HCT116 (cell line): ENCODE data around the gene SLC35G6. TPM values are rescaled to one million over a fixed set of nuclear protein-coding genes. Genes with fewer than 3 reads are reported as not detected.
"Not testable (repeated sequence)": the region's sequence is repeated elsewhere in the genome, so short reads cannot be mapped to it uniquely, and the experiment has no call there.

Experiments
- ATAC-seq: fragments of 200-7000 bp; cut with Tn5 transposase; 2 replicates; pipeline ENCODE4 v1.9.1; 2020; ENCODE audit warnings: mild to moderate bottlenecking, moderate library complexity
- BruUV-seq: library from RNA; stranded (reverse); fragments of 400-500 nt; replicated peaks from 2 replicates; lab custom pipeline; 2021; lab: Mats Ljungman, UMichigan
- CTCF ChIA-PET: fragments of 300-600 bp; sonication (Branson Sonifier 250); formaldehyde crosslinking; loops from one replicate; lab custom pipeline; 2021; ENCODE audit warnings: antibody characterized with exemption; lab: Charles Lee
- POLR2A ChIA-PET: fragments of 300-600, 350-600 bp; sonication (Branson Sonifier 250); formaldehyde crosslinking; loops from one replicate; lab custom pipeline; 2021; ENCODE audit warnings: antibody characterized with exemption; lab: Charles Lee
- RAD21 ChIA-PET, 2 experiments: fragments of 300-600 bp; sonication (Branson Sonifier 250); formaldehyde crosslinking; loops; one replicate each; lab custom pipeline; 2023; ENCODE audit warnings: low total read pairs in 2 of 2; ENCODE audit not compliant: uncharacterized antibody in 2 of 2, unreplicated experiment in 2 of 2, low non-redundant PET in 1 of 2; lab: Charles Lee
- DNase-seq: peaks from one replicate; pipeline ENCODE4 v3.0.0-alpha.2; 2010; ENCODE audit warnings: low read depth, low spot score
- H2AFZ ChIP-seq: fragments of 200-600 bp; shearing (Covaris generic), sonication (generic); 2 replicates; pipeline ENCODE4 v1.6.1; 2017; ENCODE audit warnings: low read depth, mixed run types, mixed read lengths, antibody characterized with exemption, low read length; ENCODE audit not compliant: poor library complexity, severe bottlenecking
- H3K27ac ChIP-seq: 2 replicates; pipeline ENCODE4 v1.5.1; 2012; ENCODE audit warnings: low read depth, low read length
- H3K27me3 ChIP-seq: fragments of 200-600 bp; sonication (generic); 2 replicates; pipeline ENCODE4 v1.6.1; 2016; ENCODE audit warnings: mixed run types, low read length, mixed read lengths; ENCODE audit not compliant: insufficient read depth
- H3K36me3 ChIP-seq, 2 experiments: fragments of 200-500 bp in 1 of 2; fragments of 200-600 bp in 1 of 2; sonication (Bioruptor generic) in 1 of 2; sonication (generic) in 1 of 2; 2 replicates each; pipeline versions ENCODE4 v1.5.1 to v1.6.1; 2014 to 2016; ENCODE audit warnings: low read length in 2 of 2, inconsistent platforms in 1 of 2, mixed read lengths in 1 of 2, mixed run types in 1 of 2; ENCODE audit not compliant: insufficient read depth in 2 of 2, control insufficient read depth in 1 of 2
- H3K4me1 ChIP-seq, 2 experiments: fragments of 200-600 bp in 1 of 2; sonication (generic) in 1 of 2; 2 replicates each; pipeline versions ENCODE4 v1.5.1 to v1.6.1; 2012 to 2017; ENCODE audit warnings: low read length in 2 of 2, inconsistent platforms in 1 of 2, mild to moderate bottlenecking in 1 of 2, mixed read lengths in 1 of 2, mixed run types in 1 of 2, moderate library complexity in 1 of 2; ENCODE audit not compliant: insufficient read depth in 2 of 2, control insufficient read depth in 1 of 2
- H3K4me2 ChIP-seq: fragments of 200-600 bp; sonication (generic); 2 replicates; pipeline ENCODE4 v1.6.1; 2017; ENCODE audit warnings: mixed run types, low read length, mixed read lengths
- H3K4me3 ChIP-seq, 2 experiments: fragments of 200-600 bp in 1 of 2; sonication (generic) in 1 of 2; replicated peaks in 1 of 2; 2 replicates each; pipeline ENCODE4 v1.5.1; 2011 to 2016; ENCODE audit warnings: low read length in 2 of 2, control low read depth in 1 of 2, low read depth in 1 of 2, mild to moderate bottlenecking in 1 of 2, mixed read lengths in 1 of 2, mixed run types in 1 of 2
- H3K79me2 ChIP-seq: fragments of 200-600 bp; sonication (generic); 2 replicates; pipeline ENCODE4 v1.6.1; 2017; ENCODE audit warnings: mild to moderate bottlenecking, mixed run types, low read length, moderate library complexity, mixed read lengths; ENCODE audit not compliant: insufficient read depth
- H3K9ac ChIP-seq: fragments of 200-600 bp; sonication (generic); 2 replicates; pipeline ENCODE4 v1.6.1; 2016; ENCODE audit warnings: low read length, mixed read lengths
- H3K9me2 ChIP-seq: fragments of 200-600 bp; sonication (generic), shearing (Covaris generic); 2 replicates; pipeline ENCODE4 v1.6.1; 2017; ENCODE audit warnings: mixed run types, mild to moderate bottlenecking, moderate library complexity; ENCODE audit not compliant: insufficient read depth
- H3K9me3 ChIP-seq, 2 experiments: fragments of 200-500 bp in 1 of 2; fragments of 200-600 bp in 1 of 2; sonication (Bioruptor generic) in 1 of 2; sonication (generic) in 1 of 2; 2 replicates each; pipeline ENCODE4 v1.6.1; 2014 to 2017; ENCODE audit warnings: low read length in 2 of 2, mixed read lengths in 2 of 2, inconsistent platforms in 1 of 2, low read depth in 1 of 2, mild to moderate bottlenecking in 1 of 2, mixed run types in 1 of 2, moderate library complexity in 1 of 2; ENCODE audit not compliant: control insufficient read depth in 1 of 2, insufficient read depth in 1 of 2
- H4K20me1 ChIP-seq: fragments of 200-600 bp; sonication (generic), shearing (Covaris generic); 2 replicates; pipeline ENCODE4 v1.6.1; 2017; ENCODE audit warnings: mixed run types, mild to moderate bottlenecking, moderate library complexity; ENCODE audit not compliant: insufficient read depth
- CEBPB ChIP-seq: IDR thresholded peaks from 2 replicates; pipeline ENCODE4 v1.6.1; 2012; ENCODE audit warnings: low read depth
- CTCF ChIP-seq, 3 experiments: fragments of 200-600 bp in 1 of 3; sonication (generic) in 1 of 3; IDR thresholded peaks in 2 of 3; conservative IDR thresholded peaks in 1 of 3; 2 replicates each; pipeline ENCODE4 v1.5.1; 2012 to 2017; ENCODE audit warnings: low read depth in 2 of 3, low read length in 2 of 3, antibody characterized with exemption in 1 of 3, borderline replicate concordance in 1 of 3, control low read depth in 1 of 3, mild to moderate bottlenecking in 1 of 3, mixed read lengths in 1 of 3, mixed run types in 1 of 3, moderate library complexity in 1 of 3; ENCODE audit not compliant: insufficient read depth in 1 of 3
- EGR1 ChIP-seq: IDR thresholded peaks from 2 replicates; pipeline ENCODE4 v1.6.1; 2012; ENCODE audit warnings: low read depth
- ELF1 ChIP-seq: IDR thresholded peaks from 2 replicates; pipeline ENCODE4 v1.6.1; 2012; ENCODE audit warnings: low read depth, borderline replicate concordance
- EZH2 ChIP-seq: fragments of 200-600 bp; sonication (generic); IDR thresholded peaks from 2 replicates; pipeline ENCODE4 v1.6.1; 2017; ENCODE audit warnings: antibody characterized with exemption, mixed run types
- EZH2phosphoT487 ChIP-seq: fragments of 200-600 bp; IDR thresholded peaks from 2 replicates; pipeline ENCODE4 v1.6.1; 2018; ENCODE audit warnings: antibody characterized with exemption, borderline replicate concordance
- POLR2AphosphoS5 ChIP-seq: IDR thresholded peaks from 2 replicates; pipeline ENCODE4 v1.6.1; 2011; ENCODE audit warnings: mild to moderate bottlenecking, low read depth, low read length, moderate library complexity
- RAD21 ChIP-seq: IDR thresholded peaks from 2 replicates; pipeline ENCODE4 v1.6.1; 2012; ENCODE audit warnings: low read depth, mild to moderate bottlenecking
- SIN3A ChIP-seq: IDR thresholded peaks from 2 replicates; pipeline ENCODE4 v1.6.1; 2012; ENCODE audit warnings: low read depth
- SP1 ChIP-seq: IDR thresholded peaks from 2 replicates; pipeline ENCODE4 v1.6.1; 2012; ENCODE audit warnings: low read depth
- TCF7L2 ChIP-seq: IDR thresholded peaks from 2 replicates; pipeline ENCODE4 v1.7.0; 2011; ENCODE audit warnings: borderline replicate concordance, inconsistent platforms; ENCODE audit not compliant: insufficient read depth, insufficient read length; ENCODE audit errors: extremely low read depth
- intact Hi-C: fragments of 100-400 bp; cut with micrococcal nuclease; formaldehyde crosslinking; loops from 2 replicates; pipeline ENCODE4 v1.10.0; 2022
- total RNA-seq: library from RNA; stranded (reverse); gene quantifications from one replicate; pipeline ENCODE4 v1.2.1, GENCODE V29; 2021; ENCODE audit not compliant: unreplicated experiment
- TF ChIP-seq, protein P1 (sequence below): IDR thresholded peaks from 2 replicates; pipeline ENCODE4 v1.6.1; 2012
- TF ChIP-seq, protein P2 (sequence below): IDR thresholded peaks from 2 replicates; pipeline ENCODE4 v1.6.1; 2012; ENCODE audit warnings: low read depth

Gene SLC35G6
- total RNA-seq, 1 experiment from 2014 or later = not detected

DNA sequence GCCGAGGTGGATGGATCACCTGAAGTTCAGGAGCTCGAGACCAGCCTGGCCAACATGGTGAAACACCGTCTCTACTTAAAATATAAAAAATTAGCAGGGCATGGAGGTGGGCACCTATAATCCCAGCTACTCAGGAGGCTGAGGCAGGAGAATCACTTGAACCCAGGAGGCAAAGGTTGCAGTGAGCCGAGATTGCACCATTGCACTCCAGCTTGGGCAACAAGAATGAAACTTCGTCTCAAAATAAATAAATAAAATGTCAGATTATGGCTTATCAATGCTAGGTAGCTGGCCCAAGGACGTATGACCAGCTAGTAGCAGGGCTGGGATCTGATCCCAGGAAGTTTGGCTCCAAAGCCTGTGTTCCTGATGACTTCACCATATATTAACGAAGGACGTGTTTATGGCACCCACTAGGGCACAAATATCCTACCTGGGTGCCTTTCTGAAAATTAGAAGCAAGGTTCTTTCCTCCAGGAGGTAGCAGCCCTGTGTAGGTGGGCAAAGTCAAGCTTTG, 10.7 kb upstream of the SLC35G6 start:
- H3K27me3 ChIP-seq, intact Hi-C loops, H3K36me3 ChIP-seq, H3K9me2 ChIP-seq, H3K4me3 ChIP-seq, DNase-seq, H3K4me1 ChIP-seq, POLR2A ChIA-PET, H3K9me3 ChIP-seq, H3K4me2 ChIP-seq, BruUV-seq, H3K27ac ChIP-seq, H3K79me2 ChIP-seq, H4K20me1 ChIP-seq, RAD21 ChIA-PET, ATAC-seq, H3K9ac ChIP-seq, CTCF ChIA-PET, H2AFZ ChIP-seq: not testable (repeated sequence)

DNA sequence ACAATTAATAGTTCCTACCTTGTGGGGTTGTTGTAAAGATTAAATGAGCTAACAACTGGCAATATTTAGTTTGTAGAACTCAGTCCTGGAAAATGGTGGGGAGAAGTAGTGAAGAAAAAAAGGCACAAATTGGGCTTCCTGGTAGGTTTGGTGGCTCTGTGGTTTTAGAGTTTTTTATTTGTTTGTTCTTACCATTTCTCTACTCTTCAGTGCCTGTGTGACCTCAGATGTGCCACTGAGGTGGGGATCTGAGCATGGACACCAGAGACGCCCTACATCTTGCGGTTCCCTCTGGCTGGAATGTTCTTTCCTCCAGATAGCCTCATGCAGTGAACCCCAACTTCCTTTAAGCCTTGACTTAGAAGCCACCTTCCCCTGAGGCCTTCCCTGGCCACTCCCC, 9.5 kb upstream of the SLC35G6 start:
- BruUV-seq = no TSS peak
- H3K79me2 ChIP-seq = peaks cover 19% of the 10 kb centered on the region; the same call in 1 of the 2 replicates
- no peak overlapping the region for H3K27ac ChIP-seq
- no peak overlapping the region for H3K9ac ChIP-seq
- peaks cover 8 to 15% of the 10 kb centered on the region in 2 experiments for H3K4me1 ChIP-seq
- ChIA-PET POLR2A (no interaction called here), CTCF (no interaction called here), RAD21 (interaction anchor here in 1 of 2 experiments (0.6 kb wide), 1 partner anchor 29 kb away, joined by 3 read pairs; no protein-coding TSS in a partner anchor)
- no peaks in the 10 kb centered on the region for H4K20me1 ChIP-seq
- intact Hi-C loops = no loop called here
- DNase-seq (no peak), ATAC-seq (no peak)
- no peak overlapping the region for H3K4me3 ChIP-seq
- no peaks in the 10 kb centered on the region for H3K9me3 ChIP-seq
- H3K27me3 ChIP-seq = no peaks in the 10 kb centered on the region
- H3K36me3 ChIP-seq = no peaks in the 10 kb centered on the region
- H3K4me2 ChIP-seq = no peak overlapping the region
- H3K9me2 ChIP-seq = no peaks in the 10 kb centered on the region
- no peak for TF ChIP-seq CTCF (IDR thresholded peaks at IDR 0.05 in 2 of 3, conservative IDR thresholded peaks at IDR 0.05 in 1 of 3; ENCODE audit: borderline replicate concordance in 1 of 3, insufficient read depth in 1 of 3, low read depth in 2 of 3, low read length in 2 of 3)
- TF ChIP-seq SIN3A = no peak
- TF ChIP-seq, protein P1, sequence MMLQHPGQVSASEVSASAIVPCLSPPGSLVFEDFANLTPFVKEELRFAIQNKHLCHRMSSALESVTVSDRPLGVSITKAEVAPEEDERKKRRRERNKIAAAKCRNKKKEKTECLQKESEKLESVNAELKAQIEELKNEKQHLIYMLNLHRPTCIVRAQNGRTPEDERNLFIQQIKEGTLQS = no peak
- TF ChIP-seq POLR2AphosphoS5 = no peak
- no peak for TF ChIP-seq ELF1
- TF ChIP-seq SP1 = no peak
- no peak for TF ChIP-seq EZH2
- no peak for TF ChIP-seq TCF7L2
- TF ChIP-seq EGR1 = no peak
- TF ChIP-seq RAD21 = no peak
- TF ChIP-seq CEBPB = no peak
- TF ChIP-seq, protein P2, sequence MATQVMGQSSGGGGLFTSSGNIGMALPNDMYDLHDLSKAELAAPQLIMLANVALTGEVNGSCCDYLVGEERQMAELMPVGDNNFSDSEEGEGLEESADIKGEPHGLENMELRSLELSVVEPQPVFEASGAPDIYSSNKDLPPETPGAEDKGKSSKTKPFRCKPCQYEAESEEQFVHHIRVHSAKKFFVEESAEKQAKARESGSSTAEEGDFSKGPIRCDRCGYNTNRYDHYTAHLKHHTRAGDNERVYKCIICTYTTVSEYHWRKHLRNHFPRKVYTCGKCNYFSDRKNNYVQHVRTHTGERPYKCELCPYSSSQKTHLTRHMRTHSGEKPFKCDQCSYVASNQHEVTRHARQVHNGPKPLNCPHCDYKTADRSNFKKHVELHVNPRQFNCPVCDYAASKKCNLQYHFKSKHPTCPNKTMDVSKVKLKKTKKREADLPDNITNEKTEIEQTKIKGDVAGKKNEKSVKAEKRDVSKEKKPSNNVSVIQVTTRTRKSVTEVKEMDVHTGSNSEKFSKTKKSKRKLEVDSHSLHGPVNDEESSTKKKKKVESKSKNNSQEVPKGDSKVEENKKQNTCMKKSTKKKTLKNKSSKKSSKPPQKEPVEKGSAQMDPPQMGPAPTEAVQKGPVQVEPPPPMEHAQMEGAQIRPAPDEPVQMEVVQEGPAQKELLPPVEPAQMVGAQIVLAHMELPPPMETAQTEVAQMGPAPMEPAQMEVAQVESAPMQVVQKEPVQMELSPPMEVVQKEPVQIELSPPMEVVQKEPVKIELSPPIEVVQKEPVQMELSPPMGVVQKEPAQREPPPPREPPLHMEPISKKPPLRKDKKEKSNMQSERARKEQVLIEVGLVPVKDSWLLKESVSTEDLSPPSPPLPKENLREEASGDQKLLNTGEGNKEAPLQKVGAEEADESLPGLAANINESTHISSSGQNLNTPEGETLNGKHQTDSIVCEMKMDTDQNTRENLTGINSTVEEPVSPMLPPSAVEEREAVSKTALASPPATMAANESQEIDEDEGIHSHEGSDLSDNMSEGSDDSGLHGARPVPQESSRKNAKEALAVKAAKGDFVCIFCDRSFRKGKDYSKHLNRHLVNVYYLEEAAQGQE = no peak
- no peak for TF ChIP-seq EZH2phosphoT487
- no peak overlapping the region for H2AFZ ChIP-seq
